KMS-11 (cell line): Measurements from ENCODE around the gene IL17A.

Experiments
- H2AFZ ChIP-seq: fragments of 200-600 bp; sonication (generic); 2 replicates; pipeline ENCODE4 v1.6.1; 2016; ENCODE audit warnings: antibody characterized with exemption, mixed run types, low read depth
- H3K27ac ChIP-seq: fragments of 200-600 bp; sonication (generic); 2 replicates; pipeline ENCODE4 v1.6.1; 2016; ENCODE audit warnings: mild to moderate bottlenecking, mixed run types
- H3K27me3 ChIP-seq: fragments of 200-600 bp; sonication (generic); 2 replicates; pipeline ENCODE4 v1.6.1; 2017; ENCODE audit warnings: mild to moderate bottlenecking, low read depth, mixed run types, moderate library complexity; ENCODE audit not compliant: insufficient read depth
- H3K36me3 ChIP-seq: fragments of 200-600 bp; sonication (generic); 2 replicates; pipeline ENCODE4 v1.6.1; 2017; ENCODE audit warnings: mild to moderate bottlenecking, mixed run types; ENCODE audit not compliant: insufficient read depth
- H3K4me1 ChIP-seq: fragments of 200-600 bp; sonication (generic); 2 replicates; pipeline ENCODE4 v1.6.1; 2016; ENCODE audit warnings: mild to moderate bottlenecking, low read depth, mixed run types; ENCODE audit not compliant: poor library complexity, severe bottlenecking
- H3K4me2 ChIP-seq: fragments of 200-600 bp; sonication (generic); 2 replicates; pipeline ENCODE4 v1.7.0; 2016; ENCODE audit warnings: mild to moderate bottlenecking, mixed run types
- H3K4me3 ChIP-seq: fragments of 200-600 bp; sonication (generic); IDR thresholded peaks from 2 replicates; pipeline ENCODE4 v1.6.1; 2017; ENCODE audit warnings: low read depth, low read length, mixed read lengths; ENCODE audit not compliant: insufficient read depth
- H3K79me2 ChIP-seq: fragments of 200-600 bp; sonication (generic); 2 replicates; pipeline ENCODE4 v1.6.1; 2016; ENCODE audit warnings: low read depth, mixed run types; ENCODE audit not compliant: insufficient read depth
- H3K9ac ChIP-seq: fragments of 200-600 bp; sonication (generic); 2 replicates; pipeline ENCODE4 v1.6.1; 2016; ENCODE audit warnings: mild to moderate bottlenecking, mixed run types
- H4K20me1 ChIP-seq: fragments of 200-600 bp; sonication (generic); 2 replicates; pipeline ENCODE4 v1.6.1; 2016; ENCODE audit warnings: mild to moderate bottlenecking, mixed run types; ENCODE audit not compliant: insufficient read depth
- CTCF ChIP-seq: fragments of 200-600 bp; sonication (generic); conservative IDR thresholded peaks from 2 replicates; pipeline ENCODE4 v1.6.1; 2017; ENCODE audit warnings: low read depth, mild to moderate bottlenecking, antibody characterized with exemption, low read length, moderate library complexity, mixed read lengths

IL17A gene

GRCh38 chr6:52141596-52141995 lies 44.6 kb upstream of the IL17A start:
- Histone ChIP-seq H3K27me3 (no peaks in the 10 kb centered on the region), H3K9ac (no peak overlapping the region), H3K4me2 (no peak overlapping the region), H3K27ac (no peak overlapping the region), H2AFZ (no peak overlapping the region), H3K79me2 (no peaks in the 10 kb centered on the region), H3K4me1 (peaks cover 15% of the 10 kb centered on the region), H3K36me3 (no peaks in the 10 kb centered on the region), H4K20me1 (no peaks in the 10 kb centered on the region), H3K4me3 (no peak overlapping the region)
- no peak for TF ChIP-seq CTCF

GRCh38 chr6:52142556-52142955 lies 43.6 kb upstream of the IL17A start:
- H3K79me2 ChIP-seq = no peaks in the 10 kb centered on the region
- no peak overlapping the region for H3K4me2 ChIP-seq
- no peaks in the 10 kb centered on the region for H4K20me1 ChIP-seq
- H3K9ac ChIP-seq = no peak overlapping the region
- H3K36me3 ChIP-seq = no peaks in the 10 kb centered on the region
- TF ChIP-seq CTCF = no peak
- H3K4me1 ChIP-seq = peaks cover 15% of the 10 kb centered on the region
- H3K27me3 ChIP-seq = no peaks in the 10 kb centered on the region
- H3K27ac ChIP-seq = no peak overlapping the region
- H3K4me3 ChIP-seq = no peak overlapping the region
- no peak overlapping the region for H2AFZ ChIP-seq

- TF ChIP-seq CTCF = no peak
- H3K36me3 ChIP-seq = no peaks in the 10 kb centered on the region
- H3K27me3 ChIP-seq = no peaks in the 10 kb centered on the region
- no peak overlapping the region for H2AFZ ChIP-seq
- H3K4me3 ChIP-seq = no peak overlapping the region
- no peaks in the 10 kb centered on the region for H3K79me2 ChIP-seq
- no peak overlapping the region for H3K4me2 ChIP-seq
- H3K9ac ChIP-seq = no peak overlapping the region
- H3K4me1 ChIP-seq = peaks cover 15% of the 10 kb centered on the region
- H3K27ac ChIP-seq = no peak overlapping the region
- no peaks in the 10 kb centered on the region for H4K20me1 ChIP-seq
These were observed 42.6 kb upstream of the IL17A start for GRCh38 chr6:52143551-52143950.

- H3K27me3 ChIP-seq = no peaks in the 10 kb centered on the region
- TF ChIP-seq CTCF = no peak
- H4K20me1 ChIP-seq = no peaks in the 10 kb centered on the region
- no peaks in the 10 kb centered on the region for H3K79me2 ChIP-seq
- no peaks in the 10 kb centered on the region for H3K36me3 ChIP-seq
- H3K4me1 ChIP-seq = peaks cover 15% of the 10 kb centered on the region
- H3K9ac ChIP-seq = no peak overlapping the region
- H3K27ac ChIP-seq = no peak overlapping the region
- H3K4me2 ChIP-seq = no peak overlapping the region; the same call in 1 of the 2 replicates
- no peak overlapping the region for H2AFZ ChIP-seq
- H3K4me3 ChIP-seq = no peak overlapping the region
These were observed 41.7 kb upstream of the IL17A start for GRCh38 chr6:52144196-52145076.
